ENCODE measurements around the gene MC1R. TPM values are rescaled to one million over a fixed set of nuclear protein-coding genes. Genes with fewer than 3 reads are reported as not detected.

The MC1R gene
- total RNA-seq, 6 experiments from 2014 or later = 0.31 to 1.6 (median 0.77) TPM

DNA sequence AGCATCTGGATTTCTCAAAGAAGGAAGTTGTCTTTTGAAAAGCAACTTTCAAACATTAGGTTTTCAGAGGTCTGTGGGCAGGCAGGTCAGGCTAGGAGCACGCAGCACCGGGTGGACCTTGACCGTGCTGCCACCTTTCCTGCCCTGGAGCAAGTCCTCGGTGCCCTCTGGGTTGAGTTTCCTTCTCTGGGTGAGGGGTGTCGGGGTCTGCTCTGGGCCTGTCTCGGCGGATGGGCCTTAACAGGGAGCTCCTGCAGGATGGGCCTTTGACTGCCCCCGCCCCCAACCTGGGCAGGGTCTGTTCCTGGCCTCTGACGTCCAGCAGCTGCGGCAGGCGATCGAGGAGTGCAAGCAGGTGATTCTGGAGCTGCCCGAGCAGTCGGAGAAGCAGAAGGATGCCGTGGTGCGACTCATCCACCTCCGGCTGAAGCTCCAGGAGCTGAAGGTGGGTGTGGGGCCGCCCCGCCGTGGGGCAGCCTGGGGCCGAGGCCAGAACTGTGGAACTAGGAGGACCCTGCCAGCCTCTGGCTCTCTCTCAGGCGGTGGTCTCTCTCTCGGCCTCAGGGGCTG lies 38.6 kb downstream of the MC1R start:
- TF ChIP-seq POLR2A (IDR thresholded peaks at IDR 0.05) = no peak
- TF ChIP-seq, protein P1, sequence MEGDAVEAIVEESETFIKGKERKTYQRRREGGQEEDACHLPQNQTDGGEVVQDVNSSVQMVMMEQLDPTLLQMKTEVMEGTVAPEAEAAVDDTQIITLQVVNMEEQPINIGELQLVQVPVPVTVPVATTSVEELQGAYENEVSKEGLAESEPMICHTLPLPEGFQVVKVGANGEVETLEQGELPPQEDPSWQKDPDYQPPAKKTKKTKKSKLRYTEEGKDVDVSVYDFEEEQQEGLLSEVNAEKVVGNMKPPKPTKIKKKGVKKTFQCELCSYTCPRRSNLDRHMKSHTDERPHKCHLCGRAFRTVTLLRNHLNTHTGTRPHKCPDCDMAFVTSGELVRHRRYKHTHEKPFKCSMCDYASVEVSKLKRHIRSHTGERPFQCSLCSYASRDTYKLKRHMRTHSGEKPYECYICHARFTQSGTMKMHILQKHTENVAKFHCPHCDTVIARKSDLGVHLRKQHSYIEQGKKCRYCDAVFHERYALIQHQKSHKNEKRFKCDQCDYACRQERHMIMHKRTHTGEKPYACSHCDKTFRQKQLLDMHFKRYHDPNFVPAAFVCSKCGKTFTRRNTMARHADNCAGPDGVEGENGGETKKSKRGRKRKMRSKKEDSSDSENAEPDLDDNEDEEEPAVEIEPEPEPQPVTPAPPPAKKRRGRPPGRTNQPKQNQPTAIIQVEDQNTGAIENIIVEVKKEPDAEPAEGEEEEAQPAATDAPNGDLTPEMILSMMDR (IDR thresholded peaks at IDR 0.05) = no peak
- H3K4me3 ChIP-seq = no peak overlapping the region
- WGBS (ENCODE audit: insufficient coverage, low coverage, low lambda C conversion rate, missing lambda C conversion rate) = 83% methylated on average over 9 of the region's 23 CpGs
- peak overlapping the region in 1 of 3 donors; percentile 24 for H3K27ac ChIP-seq
- intact Hi-C loops (cut with DNase I) = no loop called here
- no peaks in the 10 kb centered on the region for H3K4me1 ChIP-seq
- H3K36me3 ChIP-seq = peaks cover 0 to 5% (median 1%) of the 10 kb centered on the region in 4 donors
- no peaks in the 10 kb centered on the region for H3K27me3 ChIP-seq
- no peak for DNase-seq
- no peaks in the 10 kb centered on the region for H3K9me3 ChIP-seq
- ATAC-seq = peak in 1 of 4 donors; percentile 4

DNA sequence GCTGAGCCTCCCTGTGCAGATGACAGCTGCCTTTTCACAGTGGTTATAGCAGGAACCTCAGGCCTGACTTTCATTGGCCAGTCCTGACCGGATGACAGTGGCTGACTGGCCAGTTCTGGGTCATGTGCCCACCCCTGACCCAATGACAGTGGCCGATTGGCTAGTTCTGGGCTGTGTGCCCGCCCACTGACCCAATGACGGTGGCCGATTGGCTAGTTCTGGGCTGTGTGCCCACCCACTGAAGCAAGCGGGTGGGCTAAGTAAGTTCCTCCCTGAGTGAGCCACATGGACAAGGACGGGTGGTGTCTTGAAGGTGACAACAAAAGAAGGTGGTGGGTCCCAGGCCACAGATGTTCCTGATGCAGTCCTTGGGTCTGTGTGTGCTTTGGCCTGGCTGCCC lies 39.4 kb downstream of the MC1R start:
- Histone ChIP-seq H3K4me1 (no peaks in the 10 kb centered on the region), H3K27me3 (no peaks in the 10 kb centered on the region), H3K9me3 (no peaks in the 10 kb centered on the region), H3K36me3 (peaks cover 0 to 5% (median 1%) of the 10 kb centered on the region in 4 donors), H3K4me3 (no peak overlapping the region), H3K27ac (no peak overlapping the region)
- ATAC-seq (peak; percentile 48 to 65 (median 59)), DNase-seq (no peak)
- intact Hi-C loops (cut with DNase I) = no loop called here
- TF ChIP-seq POLR2A (IDR thresholded peaks at IDR 0.05) = no peak
- TF ChIP-seq, protein P1 (IDR thresholded peaks at IDR 0.05) = no peak
- WGBS (ENCODE audit: insufficient coverage, low coverage, low lambda C conversion rate, missing lambda C conversion rate) = 100% methylated on average over 2 of the region's 7 CpGs

DNA sequence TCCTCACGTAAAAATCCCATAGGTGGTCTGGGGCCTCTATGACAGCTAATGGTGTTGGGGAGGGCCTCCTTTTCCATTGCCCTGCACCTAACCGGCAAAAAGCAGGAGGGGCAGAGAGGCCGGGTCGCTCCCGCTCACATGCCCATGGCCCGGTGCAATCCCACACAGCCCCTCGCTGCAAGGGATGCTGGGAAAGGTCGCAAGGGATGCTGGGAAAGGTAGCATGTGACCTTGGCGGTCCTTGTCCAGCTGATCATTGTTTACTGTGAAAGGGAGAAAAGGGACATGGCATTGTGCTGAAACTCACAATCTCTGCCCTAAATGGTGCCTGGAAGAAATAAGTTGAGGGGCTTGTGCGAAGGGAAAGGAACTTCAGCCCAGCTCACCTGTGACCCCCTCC lies 39.9 kb downstream of the MC1R start:
- ATAC-seq (no peak), DNase-seq (no peak)
- H3K4me3 ChIP-seq = no peak overlapping the region
- no peaks in the 10 kb centered on the region for H3K27me3 ChIP-seq
- peaks cover 0 to 5% (median 1%) of the 10 kb centered on the region in 4 donors for H3K36me3 ChIP-seq
- TF ChIP-seq, protein P1 (IDR thresholded peaks at IDR 0.05) = no peak
- TF ChIP-seq POLR2A (IDR thresholded peaks at IDR 0.05) = no peak
- intact Hi-C loops (cut with DNase I) = no loop called here
- H3K4me1 ChIP-seq = no peaks in the 10 kb centered on the region
- WGBS (ENCODE audit: insufficient coverage, low coverage, low lambda C conversion rate, missing lambda C conversion rate) = 99% methylated on average over 9 of the region's 10 CpGs
- H3K9me3 ChIP-seq = no peaks in the 10 kb centered on the region
- H3K27ac ChIP-seq = no peak overlapping the region

- no peak for DNase-seq
- WGBS (ENCODE audit: insufficient coverage, low coverage, low lambda C conversion rate, missing lambda C conversion rate) = no CpG with 5 or more reads among the region's 13 CpGs
- TF ChIP-seq POLR2A (IDR thresholded peaks at IDR 0.05) = no peak
- TF ChIP-seq, protein P1 (IDR thresholded peaks at IDR 0.05) = no peak
- H3K4me3 ChIP-seq = no peak overlapping the region
- no peak for ATAC-seq
- H3K9me3 ChIP-seq = no peaks in the 10 kb centered on the region
- H3K4me1 ChIP-seq = no peaks in the 10 kb centered on the region
- intact Hi-C loops (cut with DNase I) = no loop called here
- no peaks in the 10 kb centered on the region for H3K27me3 ChIP-seq
- peaks cover 0 to 5% (median 1%) of the 10 kb centered on the region in 4 donors for H3K36me3 ChIP-seq
- H3K27ac ChIP-seq = no peak overlapping the region
Observed at GRCh38 chr16:89960966-89961365, 42.3 kb downstream of the MC1R start.

Measured in right lobe of liver (tissue), 6 donors.